Endothelial cell of umbilical vein (primary cell): ENCODE results near the gene CHRNA9. TPM values are rescaled to one million over a fixed set of nuclear protein-coding genes. Genes with fewer than 3 reads are reported as not detected.
"Not testable (repeated sequence)": the region's sequence is repeated elsewhere in the genome, so short reads cannot be mapped to it uniquely, and the experiment has no call there.

Source experiments
- BruUV-seq: library from RNA; stranded (reverse); fragments of 400-500 nt; replicated peaks from 2 replicates; lab custom pipeline; 2021; lab: Mats Ljungman, UMichigan
- CTCF ChIA-PET: fragments of 300-600, 350-600 bp; sonication (Branson Sonifier 250); formaldehyde crosslinking; loops from one replicate; lab custom pipeline; 2021; ENCODE audit warnings: antibody characterized with exemption, inconsistent platforms; lab: Charles Lee
- POLR2A ChIA-PET: fragments of 300-600, 350-600 bp; sonication (Branson Sonifier 250); formaldehyde crosslinking; loops from one replicate; lab custom pipeline; 2021; ENCODE audit warnings: antibody characterized with exemption, inconsistent platforms; lab: Charles Lee
- DNase-seq: peaks from one replicate; pipeline ENCODE4 v3.0.0-alpha.2; 2011; ENCODE audit warnings: low read depth, low spot score
- FAIRE-seq: peaks from 2 replicates; lab custom pipeline; 2011; peaks lifted over from hg19 to GRCh38; lab: Jason Lieb, UNC
- H2AFZ ChIP-seq: 2 replicates; pipeline ENCODE4 v1.6.0; 2012; ENCODE audit warnings: low read depth, low read length, control low read depth, inconsistent platforms
- H3K27ac ChIP-seq: 2 replicates; pipeline ENCODE4 v1.5.1; 2011; ENCODE audit warnings: low read depth, mild to moderate bottlenecking, control low read depth, low read length, moderate library complexity; ENCODE audit not compliant: insufficient read depth
- H3K27me3 ChIP-seq, 2 experiments: 2 replicates each; pipeline versions ENCODE4 v1.6.0 to v1.6.1; 2011; ENCODE audit warnings: low read length in 2 of 2, mixed read lengths in 1 of 2; ENCODE audit not compliant: control insufficient read depth in 2 of 2, insufficient read depth in 2 of 2
- H3K36me3 ChIP-seq, 2 experiments: 2 replicates in 1 of 2; 3 replicates in 1 of 2; pipeline ENCODE4 v1.5.1; 2011; ENCODE audit warnings: low read length in 2 of 2, mild to moderate bottlenecking in 1 of 2, moderate library complexity in 1 of 2; ENCODE audit not compliant: control insufficient read depth in 2 of 2, insufficient read depth in 2 of 2; ENCODE audit errors: extremely low read depth in 1 of 2
- H3K4me1 ChIP-seq: 3 replicates; pipeline ENCODE4 v1.5.1; 2011; ENCODE audit warnings: mild to moderate bottlenecking, low read length; ENCODE audit not compliant: control insufficient read depth, insufficient read depth; ENCODE audit errors: extremely low read depth
- H3K4me2 ChIP-seq: 2 replicates; pipeline ENCODE4 v1.6.1; 2011; ENCODE audit warnings: low read length, control low read depth, mixed read lengths; ENCODE audit not compliant: insufficient read depth
- H3K4me3 ChIP-seq, 3 experiments: fragments of 200-600 bp in 1 of 3; sonication (generic), shearing (Covaris generic) in 1 of 3; replicated peaks in 1 of 3; 2 replicates each; pipeline ENCODE4 v1.5.1; 2011 to 2016; ENCODE audit warnings: control low read depth in 3 of 3, low read length in 3 of 3, mild to moderate bottlenecking in 2 of 3, inconsistent platforms in 1 of 3, low read depth in 1 of 3, moderate library complexity in 1 of 3; ENCODE audit not compliant: insufficient read depth in 1 of 3
- H3K79me2 ChIP-seq: 2 replicates; pipeline ENCODE4 v1.6.0; 2012; ENCODE audit warnings: low read length, inconsistent platforms; ENCODE audit not compliant: control insufficient read depth, insufficient read depth
- H3K9ac ChIP-seq: replicated peaks from 2 replicates; pipeline ENCODE3; 2011; ENCODE audit warnings: low read length, control low read depth; ENCODE audit not compliant: insufficient read depth; ENCODE audit errors: extremely low read depth
- H3K9me1 ChIP-seq: replicated peaks from 3 replicates; pipeline ENCODE4 v1.6.0; 2011; ENCODE audit warnings: mild to moderate bottlenecking, low read length; ENCODE audit not compliant: control insufficient read depth, insufficient read depth; ENCODE audit errors: extremely low read depth
- H3K9me3 ChIP-seq: replicated peaks from 2 replicates; pipeline ENCODE4 v1.5.1; 2012; ENCODE audit warnings: low read length, inconsistent platforms; ENCODE audit not compliant: control insufficient read depth, insufficient read depth
- H4K20me1 ChIP-seq: replicated peaks from 2 replicates; pipeline ENCODE3; 2011; ENCODE audit warnings: mild to moderate bottlenecking, low read length; ENCODE audit not compliant: control insufficient read depth, insufficient read depth; ENCODE audit errors: extremely low read depth
- EZH2 ChIP-seq: IDR thresholded peaks from 2 replicates; pipeline ENCODE4 v1.6.1; 2012; ENCODE audit warnings: borderline replicate concordance, low read depth, mild to moderate bottlenecking, moderate library complexity, low read length, inconsistent platforms; ENCODE audit not compliant: severe bottlenecking
- FOS ChIP-seq: IDR thresholded peaks from 2 replicates; pipeline ENCODE4 v1.6.1; 2011; ENCODE audit warnings: mild to moderate bottlenecking, low read length, moderate library complexity, borderline replicate concordance; ENCODE audit not compliant: insufficient read depth
- GATA2 ChIP-seq: IDR thresholded peaks from 2 replicates; pipeline ENCODE4 v1.7.0; 2011; ENCODE audit warnings: low read depth, mild to moderate bottlenecking, moderate library complexity, mixed read lengths, low read length; ENCODE audit not compliant: insufficient read length, insufficient read depth
- JUN ChIP-seq: IDR thresholded peaks from 2 replicates; pipeline ENCODE4 v1.6.1; 2011; ENCODE audit warnings: borderline replicate concordance, low read depth; ENCODE audit not compliant: insufficient read length, insufficient read depth
- MAX ChIP-seq: IDR thresholded peaks from 2 replicates; pipeline ENCODE4 v1.6.1; 2011; ENCODE audit not compliant: insufficient read depth, insufficient read length
- MYC ChIP-seq: IDR thresholded peaks from one replicate; pipeline ENCODE4 v1.6.1; 2011; ENCODE audit warnings: mild to moderate bottlenecking, low read depth, low read length
- POLR2A ChIP-seq: IDR thresholded peaks from 2 replicates; pipeline ENCODE4 v1.6.1; 2012; ENCODE audit warnings: low read depth, mild to moderate bottlenecking, control low read depth, low read length
- POLR2AphosphoS5 ChIP-seq: IDR thresholded peaks from 2 replicates; pipeline ENCODE4 v1.6.1; 2012; ENCODE audit warnings: low read depth, mild to moderate bottlenecking, control low read depth, low read length, moderate library complexity; ENCODE audit not compliant: insufficient read depth
- dilution Hi-C: fragments of 300-500 bp; cut with MboI; formaldehyde crosslinking; loops from one replicate; pipeline ENCODE4 v1.15.0; 2019; ENCODE audit warnings: low sequenced_read_pairs; ENCODE audit not compliant: extremely low pct_ligation_motif_present
- intact Hi-C: fragments of 100-400 bp; cut with micrococcal nuclease; formaldehyde crosslinking; loops from one replicate; pipeline ENCODE4 v1.10.0; 2022
- polyA plus RNA-seq, 4 experiments: library from polyadenylated mRNA; depleted of rRNA in 3 of 4; stranded (reverse) in 3 of 4; unstranded in 1 of 4; fragments of >200 nt; gene quantifications; 2 replicates each; pipeline versions ENCODE4 v1.2.1 to v1.2.3, GENCODE V29; 2011 to 2012; ENCODE audit warnings: missing spikeins in 1 of 4
- total RNA-seq: library from RNA; stranded (reverse); gene quantifications from 2 replicates; pipeline ENCODE4 v1.2.3, GENCODE V29; 2021
- TF ChIP-seq, protein P1 (sequence below), 2 donors: IDR thresholded peaks; 1 replicate in 1 of 2; 2 replicates in 1 of 2; pipeline ENCODE4 v1.5.1; 2011; ENCODE audit warnings: low read length in 2 of 2, mild to moderate bottlenecking in 2 of 2, moderate library complexity in 2 of 2, control low read depth in 1 of 2, inconsistent platforms in 1 of 2, low read depth in 1 of 2; ENCODE audit not compliant: insufficient read depth in 1 of 2; ENCODE audit errors: extremely low read depth in 1 of 2

The CHRNA9 gene
- total and polyA plus RNA-seq, 2 donors (not counting 3 experiments of a cell fraction or from before 2014, with no cell fraction given), result not detected

DNA sequence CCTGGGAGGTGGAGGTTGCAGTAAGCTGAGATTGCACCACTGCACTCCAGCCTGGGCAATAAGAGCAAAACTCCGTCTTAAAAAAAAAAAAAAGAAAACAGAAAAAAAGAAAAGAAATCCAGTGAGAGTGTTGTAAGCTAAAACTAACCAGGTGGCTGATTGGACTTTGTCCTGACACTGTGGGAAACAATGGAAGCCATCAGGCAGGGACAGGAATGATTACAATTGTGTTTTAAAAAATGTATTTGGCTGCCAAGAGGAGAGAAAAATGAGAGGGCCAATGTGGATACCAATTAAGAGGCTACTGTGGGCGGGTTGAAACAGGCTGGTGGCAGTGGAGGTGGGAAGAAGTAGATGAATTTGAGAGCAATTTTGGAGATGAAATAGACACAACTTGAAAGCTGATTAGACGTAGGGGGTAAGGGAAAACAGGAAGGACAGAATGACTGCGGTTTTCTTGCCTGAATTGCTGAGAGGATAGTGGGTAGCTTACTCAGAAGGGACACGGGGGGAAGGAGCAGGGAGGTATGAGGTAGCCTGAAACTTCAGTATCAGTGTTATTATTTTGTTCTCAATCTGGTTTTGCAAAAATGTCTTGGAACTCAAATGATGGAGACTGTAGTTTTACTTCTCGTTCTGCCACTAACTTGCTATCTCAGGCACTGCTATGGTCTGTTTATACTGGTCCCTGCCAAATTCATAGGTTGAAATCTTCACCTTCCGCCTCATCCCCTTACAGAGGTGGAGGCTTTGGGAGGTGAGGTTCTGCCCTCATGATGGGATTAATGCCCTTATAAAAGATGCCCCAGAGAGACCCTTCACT is 45.6 kb upstream of the CHRNA9 start:
- intact Hi-C loops (no loop called here), dilution Hi-C loops (no loop called here)
- ChIA-PET POLR2A (no interaction called here), CTCF (interaction anchor here (0.6 to 1.5 kb wide), 3 partner anchors 11 to 574 kb away, joined by 4 to 6 read pairs (median 5); no protein-coding TSS in a partner anchor)
- no peaks in the 10 kb centered on the region for H3K4me1 ChIP-seq
- TF ChIP-seq EZH2, result no peak
- TF ChIP-seq MYC, result no peak
- no peak for TF ChIP-seq JUN
- TF ChIP-seq, protein P1, sequence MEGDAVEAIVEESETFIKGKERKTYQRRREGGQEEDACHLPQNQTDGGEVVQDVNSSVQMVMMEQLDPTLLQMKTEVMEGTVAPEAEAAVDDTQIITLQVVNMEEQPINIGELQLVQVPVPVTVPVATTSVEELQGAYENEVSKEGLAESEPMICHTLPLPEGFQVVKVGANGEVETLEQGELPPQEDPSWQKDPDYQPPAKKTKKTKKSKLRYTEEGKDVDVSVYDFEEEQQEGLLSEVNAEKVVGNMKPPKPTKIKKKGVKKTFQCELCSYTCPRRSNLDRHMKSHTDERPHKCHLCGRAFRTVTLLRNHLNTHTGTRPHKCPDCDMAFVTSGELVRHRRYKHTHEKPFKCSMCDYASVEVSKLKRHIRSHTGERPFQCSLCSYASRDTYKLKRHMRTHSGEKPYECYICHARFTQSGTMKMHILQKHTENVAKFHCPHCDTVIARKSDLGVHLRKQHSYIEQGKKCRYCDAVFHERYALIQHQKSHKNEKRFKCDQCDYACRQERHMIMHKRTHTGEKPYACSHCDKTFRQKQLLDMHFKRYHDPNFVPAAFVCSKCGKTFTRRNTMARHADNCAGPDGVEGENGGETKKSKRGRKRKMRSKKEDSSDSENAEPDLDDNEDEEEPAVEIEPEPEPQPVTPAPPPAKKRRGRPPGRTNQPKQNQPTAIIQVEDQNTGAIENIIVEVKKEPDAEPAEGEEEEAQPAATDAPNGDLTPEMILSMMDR (IDR thresholded peaks at IDR 0.05; ENCODE audit: extremely low read depth in 1 of 2, insufficient read depth in 1 of 2, low read depth in 1 of 2, low read length in 2 of 2), result no peak
- TF ChIP-seq FOS, result no peak
- no peak for TF ChIP-seq POLR2AphosphoS5
- no peak for TF ChIP-seq POLR2A
- no peak for TF ChIP-seq MAX
- no peak for TF ChIP-seq GATA2
- FAIRE-seq (no peak), DNase-seq (no peak)
- no peaks in the 10 kb centered on the region for H3K9me3 ChIP-seq
- no peak overlapping the region for H2AFZ ChIP-seq
- peaks cover 0 to 2% of the 10 kb centered on the region in 2 experiments for H3K27me3 ChIP-seq
- no peaks in the 10 kb centered on the region for H4K20me1 ChIP-seq
- H3K79me2 ChIP-seq, result no peaks in the 10 kb centered on the region
- BruUV-seq, result no TSS peak
- no peak overlapping the region for H3K4me2 ChIP-seq
- no peaks in the 10 kb centered on the region for H3K36me3 ChIP-seq
- H3K4me3 ChIP-seq, result no peak overlapping the region
- no peak overlapping the region for H3K9ac ChIP-seq
- H3K9me1 ChIP-seq, result no peaks in the 10 kb centered on the region
- no peak overlapping the region for H3K27ac ChIP-seq

- H3K27ac ChIP-seq, H3K4me1 ChIP-seq, DNase-seq, H3K9me1 ChIP-seq, H3K9ac ChIP-seq, dilution Hi-C loops, H3K9me3 ChIP-seq, H3K79me2 ChIP-seq, H3K36me3 ChIP-seq, POLR2A ChIA-PET, H2AFZ ChIP-seq, H3K4me2 ChIP-seq, BruUV-seq, H3K27me3 ChIP-seq, H4K20me1 ChIP-seq, FAIRE-seq, intact Hi-C loops, H3K4me3 ChIP-seq: not testable (repeated sequence)
- CTCF ChIA-PET, result interaction anchor here (1.5 kb wide), 2 partner anchors 12 to 60 kb away, joined by 3 to 6 read pairs; no protein-coding TSS in a partner anchor
Observed at GRCh38 chr4:40290611-40291186, 44.4 kb upstream of the CHRNA9 start.
